ENCODE data around the gene SLC25A26. TPM values are rescaled to one million over a fixed set of nuclear protein-coding genes. Genes with fewer than 3 reads are reported as not detected.

The SLC25A26 gene
- total RNA-seq, 1 donor: 14.0 TPM

DNA sequence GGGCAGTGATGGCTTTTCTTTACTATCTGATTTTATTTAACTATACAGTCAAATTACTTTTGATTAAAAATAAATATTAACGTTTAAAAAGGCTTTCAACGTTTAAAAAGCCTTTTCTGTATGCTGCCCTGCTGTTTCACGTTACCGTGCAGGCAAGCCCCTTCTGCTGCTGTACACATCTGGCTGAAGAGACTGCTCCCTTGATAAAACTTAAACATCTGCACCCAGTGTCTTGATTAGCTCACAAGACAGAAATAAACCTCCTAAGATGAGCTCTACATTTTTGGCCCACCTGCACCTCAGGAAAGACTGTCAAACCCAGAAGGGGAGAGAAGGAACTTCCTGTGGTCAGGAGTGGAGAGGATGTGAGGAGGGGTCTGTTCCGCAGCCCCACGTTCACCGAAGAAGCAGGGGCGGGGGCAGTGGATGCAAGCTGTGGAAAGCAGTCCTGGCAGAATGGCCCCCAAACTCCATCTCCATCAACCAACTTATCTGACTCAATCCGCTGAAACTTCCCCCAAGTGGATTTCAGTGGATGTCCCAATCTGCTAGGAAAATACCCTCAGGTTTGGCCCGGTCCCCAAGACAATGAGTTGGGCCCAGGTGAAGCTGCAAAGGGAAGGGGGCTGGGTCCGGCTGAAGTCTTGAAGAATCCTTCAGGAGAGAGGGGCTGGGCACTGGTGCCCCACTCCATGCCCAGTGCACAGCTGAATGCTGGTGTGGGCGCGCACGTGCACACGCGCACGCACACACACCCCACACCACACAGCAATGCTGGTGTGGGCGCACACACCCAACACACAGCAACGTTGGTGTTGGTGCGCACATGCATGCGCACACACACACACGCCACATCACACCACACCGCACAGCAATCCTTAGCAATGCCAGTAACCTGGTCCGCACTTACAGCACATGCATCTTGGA is 191.4 kb downstream of the SLC25A26 start:
- TF ChIP-seq, protein P1, sequence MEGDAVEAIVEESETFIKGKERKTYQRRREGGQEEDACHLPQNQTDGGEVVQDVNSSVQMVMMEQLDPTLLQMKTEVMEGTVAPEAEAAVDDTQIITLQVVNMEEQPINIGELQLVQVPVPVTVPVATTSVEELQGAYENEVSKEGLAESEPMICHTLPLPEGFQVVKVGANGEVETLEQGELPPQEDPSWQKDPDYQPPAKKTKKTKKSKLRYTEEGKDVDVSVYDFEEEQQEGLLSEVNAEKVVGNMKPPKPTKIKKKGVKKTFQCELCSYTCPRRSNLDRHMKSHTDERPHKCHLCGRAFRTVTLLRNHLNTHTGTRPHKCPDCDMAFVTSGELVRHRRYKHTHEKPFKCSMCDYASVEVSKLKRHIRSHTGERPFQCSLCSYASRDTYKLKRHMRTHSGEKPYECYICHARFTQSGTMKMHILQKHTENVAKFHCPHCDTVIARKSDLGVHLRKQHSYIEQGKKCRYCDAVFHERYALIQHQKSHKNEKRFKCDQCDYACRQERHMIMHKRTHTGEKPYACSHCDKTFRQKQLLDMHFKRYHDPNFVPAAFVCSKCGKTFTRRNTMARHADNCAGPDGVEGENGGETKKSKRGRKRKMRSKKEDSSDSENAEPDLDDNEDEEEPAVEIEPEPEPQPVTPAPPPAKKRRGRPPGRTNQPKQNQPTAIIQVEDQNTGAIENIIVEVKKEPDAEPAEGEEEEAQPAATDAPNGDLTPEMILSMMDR (IDR thresholded peaks at IDR 0.05; ENCODE audit: insufficient read depth, low read length): no peak
- no peak overlapping the region for H3K4me3 ChIP-seq (ENCODE audit: low read depth, low read length)
- DNase-seq (ENCODE audit: low read depth): no peak

DNA sequence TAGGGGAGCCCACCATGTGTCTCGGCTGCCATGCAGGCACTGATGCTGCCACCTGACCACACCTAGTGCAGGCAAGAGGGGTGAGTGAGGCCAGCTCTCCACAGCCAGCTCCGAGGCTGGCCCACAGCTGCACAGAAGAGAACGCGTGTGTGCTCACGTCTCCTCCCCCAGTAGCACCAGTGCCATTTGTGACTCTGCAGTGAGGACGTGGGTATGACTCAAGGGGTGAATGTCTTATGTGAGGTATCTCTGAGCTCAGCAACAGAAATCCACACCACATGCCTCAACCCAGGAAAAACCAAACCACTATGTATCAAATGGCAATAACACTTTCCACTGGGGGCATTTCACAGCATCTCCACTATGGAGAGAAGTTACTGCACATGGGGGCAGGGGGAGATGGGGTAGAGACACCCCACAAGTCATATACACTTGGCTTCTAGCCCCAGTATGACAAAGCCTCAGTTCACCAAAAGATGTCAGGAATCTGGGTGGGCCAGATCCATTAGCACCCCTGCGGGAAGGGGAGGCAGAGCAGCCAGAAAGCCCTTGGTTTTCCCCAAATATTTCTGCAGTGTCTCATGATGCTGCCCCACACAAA is 192.4 kb downstream of the SLC25A26 start:
- peak; percentile 78 for DNase-seq (ENCODE audit: low read depth)
- no peak overlapping the region for H3K4me3 ChIP-seq (ENCODE audit: low read depth, low read length)
- TF ChIP-seq, protein P1 (IDR thresholded peaks at IDR 0.05; ENCODE audit: insufficient read depth, low read length): peak; percentile 6

DNA sequence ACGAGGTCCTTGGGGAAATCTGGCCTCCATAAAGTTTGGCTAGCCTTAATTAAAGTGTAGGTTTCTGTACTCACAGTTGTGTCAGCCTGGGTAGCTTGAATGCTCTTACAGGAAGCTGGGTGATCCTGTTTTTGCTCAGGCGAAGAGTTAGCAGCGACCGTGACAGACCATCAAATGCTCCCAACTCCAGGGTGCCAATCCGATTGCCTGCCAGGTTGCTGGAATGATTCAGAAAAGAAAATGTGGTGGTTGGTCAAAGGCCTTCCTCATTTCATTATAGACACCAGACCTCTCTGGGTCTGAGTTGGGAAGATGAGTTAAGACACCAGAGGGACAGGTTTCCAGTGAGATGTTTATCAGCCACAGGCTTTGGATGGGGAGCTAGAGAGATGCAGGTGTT is 194.0 kb downstream of the SLC25A26 start:
- no peak overlapping the region for H3K4me3 ChIP-seq (ENCODE audit: low read depth, low read length)
- TF ChIP-seq, protein P1 (IDR thresholded peaks at IDR 0.05; ENCODE audit: insufficient read depth, low read length): no peak
- no peak for DNase-seq (ENCODE audit: low read depth)

DNA sequence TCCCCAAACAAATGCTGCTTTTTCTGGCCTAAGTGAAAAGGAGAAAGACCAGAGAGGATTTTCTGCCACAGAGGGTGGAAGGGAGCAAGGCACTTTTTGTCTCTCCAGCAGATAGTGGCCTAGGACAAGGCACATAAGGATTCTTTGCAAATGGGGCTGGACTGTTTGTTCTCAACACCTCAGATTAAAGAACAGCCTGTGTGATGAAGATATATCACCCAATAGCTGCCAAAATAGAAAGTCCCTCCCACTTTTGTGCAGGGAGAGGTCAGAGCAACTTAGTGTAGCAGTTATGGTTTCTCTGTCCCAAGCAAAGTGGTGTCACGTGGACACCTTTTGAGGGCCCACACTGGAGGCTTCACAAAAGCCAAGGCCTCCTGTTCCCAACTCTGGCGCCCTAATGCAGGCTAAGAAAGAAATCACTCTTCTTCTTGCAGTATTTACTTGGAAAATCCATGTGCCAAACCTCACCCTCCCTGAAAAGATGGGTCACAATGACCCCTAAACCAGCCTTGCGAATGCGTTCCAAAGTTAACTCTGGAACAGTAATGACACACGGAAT is 195.1 kb downstream of the SLC25A26 start:
- TF ChIP-seq, protein P1 (IDR thresholded peaks at IDR 0.05; ENCODE audit: insufficient read depth, low read length): no peak
- no peak for DNase-seq (ENCODE audit: low read depth)
- H3K4me3 ChIP-seq (ENCODE audit: low read depth, low read length): no peak overlapping the region

DNA sequence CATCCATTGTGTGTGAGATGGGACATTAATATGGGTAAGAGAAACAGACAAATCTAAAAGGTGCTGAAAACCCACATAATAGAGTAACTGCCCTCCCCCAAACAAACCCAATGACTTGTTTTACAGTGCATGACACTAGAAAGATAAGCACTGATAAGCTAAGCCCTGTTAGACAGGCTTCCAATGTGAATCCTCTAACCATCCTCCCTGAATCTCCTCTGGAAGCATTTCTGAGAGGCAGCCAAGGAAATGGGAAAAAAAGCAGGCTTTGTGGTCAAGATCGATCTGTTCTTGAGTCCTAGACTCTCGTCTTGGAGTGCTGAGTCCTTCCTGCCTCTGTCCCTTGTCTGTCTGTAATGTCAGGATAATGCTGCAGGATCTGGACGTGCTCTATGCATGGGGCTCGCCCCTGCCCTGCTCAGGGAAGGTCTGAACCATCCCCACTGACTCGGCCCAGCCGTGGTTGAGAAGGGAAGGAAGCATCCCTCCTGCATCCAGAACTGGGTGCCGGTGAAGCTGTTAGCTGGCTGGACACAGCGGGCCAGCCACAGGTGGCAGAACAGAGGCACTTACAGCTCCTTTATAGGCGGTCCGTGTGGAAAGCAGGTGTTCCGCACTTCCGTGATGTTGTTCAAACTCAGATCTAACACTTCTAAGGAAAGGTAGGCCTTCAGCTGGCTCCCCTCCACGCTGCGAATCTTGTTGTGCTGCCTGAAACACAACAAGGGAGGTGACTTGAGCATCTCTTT is 195.9 kb downstream of the SLC25A26 start:
- peak; percentile 64 for DNase-seq (ENCODE audit: low read depth)
- TF ChIP-seq, protein P1 (IDR thresholded peaks at IDR 0.05; ENCODE audit: insufficient read depth, low read length): no peak
- H3K4me3 ChIP-seq (ENCODE audit: low read depth, low read length): no peak overlapping the region

DNA sequence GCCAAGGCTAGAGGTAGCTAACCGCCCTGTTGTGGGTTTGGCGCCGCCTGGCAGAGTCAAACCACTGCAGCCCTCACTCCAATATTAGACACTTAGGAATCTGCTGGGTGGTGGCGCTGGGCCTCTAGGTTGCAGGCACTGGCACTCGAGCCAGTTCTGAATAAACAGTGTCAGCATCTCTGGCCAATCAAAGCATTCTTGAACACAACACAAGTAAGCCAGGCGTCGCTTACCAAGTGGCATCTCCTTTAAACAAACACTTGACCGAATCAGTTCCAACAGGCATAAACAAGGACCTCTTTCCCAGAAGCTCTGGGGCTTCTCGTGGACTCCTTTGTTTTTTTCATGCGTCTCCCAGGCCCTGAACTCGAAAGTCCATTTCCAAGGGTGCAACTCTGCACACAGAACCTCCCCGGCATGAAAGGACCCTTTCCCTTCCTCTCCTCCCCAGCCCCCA is 197.7 kb downstream of the SLC25A26 start:
- TF ChIP-seq, protein P1 (IDR thresholded peaks at IDR 0.05; ENCODE audit: insufficient read depth, low read length): no peak
- no peak overlapping the region for H3K4me3 ChIP-seq (ENCODE audit: low read depth, low read length)
- no peak for DNase-seq (ENCODE audit: low read depth)
